Measurements from ENCODE around the gene HSPA12B.

DNA sequence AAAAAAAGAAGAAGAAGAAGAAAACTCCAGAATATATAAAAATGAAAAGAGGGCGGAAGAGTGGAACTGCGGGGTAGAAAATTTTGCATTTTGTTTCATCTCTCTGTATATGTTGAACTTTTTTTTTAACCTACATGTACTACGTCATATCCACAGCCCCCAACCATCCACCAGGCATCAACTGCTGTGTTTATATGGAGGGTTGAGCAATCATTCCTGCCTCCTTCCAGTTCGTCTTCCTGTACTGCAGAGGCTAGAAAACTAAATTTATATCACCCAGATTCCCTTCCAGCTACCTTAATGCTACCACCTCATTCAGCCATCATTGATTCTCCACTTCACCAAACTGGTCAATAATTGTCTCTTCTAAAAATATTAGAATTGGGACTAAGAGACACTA is 10.6 kb upstream of the HSPA12B start:
- TF ChIP-seq, protein P1, sequence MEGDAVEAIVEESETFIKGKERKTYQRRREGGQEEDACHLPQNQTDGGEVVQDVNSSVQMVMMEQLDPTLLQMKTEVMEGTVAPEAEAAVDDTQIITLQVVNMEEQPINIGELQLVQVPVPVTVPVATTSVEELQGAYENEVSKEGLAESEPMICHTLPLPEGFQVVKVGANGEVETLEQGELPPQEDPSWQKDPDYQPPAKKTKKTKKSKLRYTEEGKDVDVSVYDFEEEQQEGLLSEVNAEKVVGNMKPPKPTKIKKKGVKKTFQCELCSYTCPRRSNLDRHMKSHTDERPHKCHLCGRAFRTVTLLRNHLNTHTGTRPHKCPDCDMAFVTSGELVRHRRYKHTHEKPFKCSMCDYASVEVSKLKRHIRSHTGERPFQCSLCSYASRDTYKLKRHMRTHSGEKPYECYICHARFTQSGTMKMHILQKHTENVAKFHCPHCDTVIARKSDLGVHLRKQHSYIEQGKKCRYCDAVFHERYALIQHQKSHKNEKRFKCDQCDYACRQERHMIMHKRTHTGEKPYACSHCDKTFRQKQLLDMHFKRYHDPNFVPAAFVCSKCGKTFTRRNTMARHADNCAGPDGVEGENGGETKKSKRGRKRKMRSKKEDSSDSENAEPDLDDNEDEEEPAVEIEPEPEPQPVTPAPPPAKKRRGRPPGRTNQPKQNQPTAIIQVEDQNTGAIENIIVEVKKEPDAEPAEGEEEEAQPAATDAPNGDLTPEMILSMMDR (IDR thresholded peaks at IDR 0.05; ENCODE audit: poor library complexity): no peak
- TF ChIP-seq EZH2 (IDR thresholded peaks at IDR 0.05; ENCODE audit: borderline replicate concordance): no peak

Data from hepatocyte (in vitro differentiated cells).